ENCODE measurements around the gene MAPRE2.

The MAPRE2 gene

GRCh38 chr18:35180455-35180854, 139.2 kb downstream of the MAPRE2 start:
- no peak for DNase-seq (ENCODE audit: low read depth, low spot score)

- DNase-seq (ENCODE audit: low read depth, low spot score), result no peak
Observed at GRCh38 chr18:35182151-35182550, 140.9 kb downstream of the MAPRE2 start.

- no peak for DNase-seq (ENCODE audit: low read depth, low spot score)
Observed at GRCh38 chr18:35183886-35184285, 142.7 kb downstream of the MAPRE2 start.

- no peak for DNase-seq (ENCODE audit: low read depth, low spot score)
Observed at GRCh38 chr18:35185771-35186170, 144.6 kb downstream of the MAPRE2 start.

- no peak for DNase-seq (ENCODE audit: low read depth, low spot score)
Observed at GRCh38 chr18:35186291-35187034, 145.2 kb downstream of the MAPRE2 start.

GRCh38 chr18:35189510-35189909, 148.3 kb downstream of the MAPRE2 start:
- no peak for DNase-seq (ENCODE audit: low read depth, low spot score)

GRCh38 chr18:35190948-35191697, 149.9 kb downstream of the MAPRE2 start:
- no peak for DNase-seq (ENCODE audit: low read depth, low spot score)

GRCh38 chr18:35191698-35192025, 150.4 kb downstream of the MAPRE2 start:
- no peak for DNase-seq (ENCODE audit: low read depth, low spot score)

- DNase-seq (ENCODE audit: low read depth, low spot score), result no peak
Observed at GRCh38 chr18:35192415-35192814, 151.2 kb downstream of the MAPRE2 start.
